ENCODE measurements around the gene NEFH. TPM values are rescaled to one million over a fixed set of nuclear protein-coding genes. Genes with fewer than 3 reads are reported as not detected.
A peak's percentile ranks its signal among the peaks of the same experiment; 100 is the strongest.
"Not testable (repeated sequence)": the region's sequence is repeated elsewhere in the genome, so short reads cannot be mapped to it uniquely, and the experiment has no call there.

Gene NEFH
- total RNA-seq, 2 donors from 2014 or later = 0.33 to 0.52 TPM

DNA sequence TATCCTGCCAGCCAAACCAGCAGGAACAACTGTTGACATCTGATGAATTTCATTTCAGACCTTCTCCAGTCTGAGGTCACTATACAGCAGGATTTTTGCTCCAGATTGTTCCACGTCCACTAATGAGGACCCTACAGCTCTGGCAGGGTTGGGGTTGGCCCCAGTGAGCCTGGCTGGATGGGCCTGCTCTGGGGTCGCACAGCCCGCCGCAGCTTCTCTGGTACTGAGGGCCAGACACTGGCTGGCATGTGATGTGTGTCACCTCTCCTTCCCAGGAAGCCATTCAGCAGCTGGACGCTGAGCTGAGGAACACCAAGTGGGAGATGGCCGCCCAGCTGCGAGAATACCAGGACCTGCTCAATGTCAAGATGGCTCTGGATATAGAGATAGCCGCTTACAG is 5.4 kb downstream of the NEFH start:
- peaks cover 14% of the 10 kb centered on the region for H3K4me1 ChIP-seq
- no peak overlapping the region for H3K27ac ChIP-seq
- H3K4me3 ChIP-seq = no peak overlapping the region
- H3K27me3 ChIP-seq = peaks cover 7 to 12% of the 10 kb centered on the region in 2 donors
- H3K36me3 ChIP-seq (replicated peaks in 1 of 2; ENCODE audit: insufficient read depth in 1 of 2, low read depth in 2 of 2) = no peaks in the 10 kb centered on the region
- 66 to 77% methylated on average over 2 to 8 of the region's 8 CpGs for WGBS, 2 donors
- intact Hi-C loops (cut with DNase I) = no loop called here
- no peak for DNase-seq
- H3K9me3 ChIP-seq = no peaks in the 10 kb centered on the region
- ATAC-seq = no peak
- TF ChIP-seq POLR2A (IDR thresholded peaks at IDR 0.05) (no peak), CTCF (IDR thresholded peaks at IDR 0.05) (no peak)

- TF ChIP-seq CTCF (IDR thresholded peaks at IDR 0.05) (no peak), POLR2A (IDR thresholded peaks at IDR 0.05) (no peak)
Observed at GRCh38 chr22:29487426-29487986, 7.5 kb downstream of the NEFH start.

DNA sequence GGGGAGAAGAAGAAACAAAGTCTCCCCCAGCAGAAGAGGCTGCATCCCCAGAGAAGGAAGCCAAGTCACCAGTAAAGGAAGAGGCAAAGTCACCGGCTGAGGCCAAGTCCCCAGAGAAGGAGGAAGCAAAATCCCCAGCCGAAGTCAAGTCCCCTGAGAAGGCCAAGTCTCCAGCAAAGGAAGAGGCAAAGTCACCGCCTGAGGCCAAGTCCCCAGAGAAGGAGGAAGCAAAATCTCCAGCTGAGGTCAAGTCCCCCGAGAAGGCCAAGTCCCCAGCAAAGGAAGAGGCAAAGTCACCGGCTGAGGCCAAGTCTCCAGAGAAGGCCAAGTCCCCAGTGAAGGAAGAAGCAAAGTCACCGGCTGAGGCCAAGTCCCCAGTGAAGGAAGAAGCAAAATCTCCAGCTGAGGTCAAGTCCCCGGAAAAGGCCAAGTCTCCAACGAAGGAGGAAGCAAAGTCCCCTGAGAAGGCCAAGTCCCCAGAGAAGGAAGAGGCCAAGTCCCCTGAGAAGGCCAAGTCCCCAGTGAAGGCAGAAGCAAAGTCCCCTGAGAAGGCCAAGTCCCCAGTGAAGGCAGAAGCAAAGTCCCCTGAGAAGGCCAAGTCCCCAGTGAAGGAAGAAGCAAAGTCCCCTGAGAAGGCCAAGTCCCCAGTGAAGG is 9.2 kb downstream of the NEFH start:
- not testable (repeated sequence) for H3K4me3 ChIP-seq

More at GRCh38 chr22:29487426-29487986, 7.5 kb downstream of the NEFH start:
- H3K4me3 ChIP-seq = no peak overlapping the region
- no peaks in the 10 kb centered on the region for H3K4me1 ChIP-seq
- DNase-seq (no peak), ATAC-seq (no peak)
- intact Hi-C loops (cut with DNase I) = no loop called here
- H3K9me3 ChIP-seq = no peaks in the 10 kb centered on the region
- no peaks in the 10 kb centered on the region for H3K36me3 ChIP-seq (replicated peaks in 1 of 2; ENCODE audit: insufficient read depth in 1 of 2, low read depth in 2 of 2)
- H3K27me3 ChIP-seq = no peaks in the 10 kb centered on the region
- H3K27ac ChIP-seq = no peak overlapping the region
- WGBS, 2 donors = 81 to 87% methylated on average over 6 of the region's 6 CpGs

DNA sequence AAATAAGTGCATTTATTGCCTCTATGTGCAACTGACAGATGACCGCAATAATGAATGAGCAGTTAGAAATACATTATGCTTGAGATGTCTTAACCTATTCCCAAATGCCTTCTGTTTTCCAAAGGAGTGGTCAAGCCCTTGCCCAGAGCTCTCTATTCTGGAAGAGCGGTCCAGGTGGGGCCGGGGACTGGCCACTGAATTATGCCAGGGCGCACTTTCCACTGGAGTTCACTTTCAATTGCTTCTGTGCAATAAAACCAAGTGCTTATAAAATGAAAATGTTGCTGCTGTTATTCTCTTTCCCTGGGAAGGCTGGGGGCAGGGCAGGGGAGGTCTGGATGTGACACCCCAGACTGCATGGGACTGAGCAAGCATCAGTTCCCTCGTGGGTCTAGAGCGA is 11.0 kb downstream of the NEFH start:
- Histone ChIP-seq H3K27ac (no peak overlapping the region), H3K4me1 (no peaks in the 10 kb centered on the region), H3K36me3 (replicated peaks in 1 of 2; ENCODE audit: insufficient read depth in 1 of 2, low read depth in 2 of 2) (no peaks in the 10 kb centered on the region), H3K4me3 (no peak overlapping the region), H3K27me3 (no peaks in the 10 kb centered on the region), H3K9me3 (no peaks in the 10 kb centered on the region)
- ATAC-seq (no peak), DNase-seq (no peak)
- TF ChIP-seq CTCF (IDR thresholded peaks at IDR 0.05) = no peak
- 81 to 84% methylated on average over 4 to 6 of the region's 6 CpGs for WGBS, 2 donors
- intact Hi-C loops (cut with DNase I) = no loop called here

More for the DNA sequence above, 9.2 kb downstream of the NEFH start:
- H3K27ac ChIP-seq; intact Hi-C loops (cut with DNase I); H3K4me1 ChIP-seq; ATAC-seq; H3K36me3 ChIP-seq (replicated peaks in 1 of 2; ENCODE audit: insufficient read depth in 1 of 2, low read depth in 2 of 2); H3K27me3 ChIP-seq; H3K9me3 ChIP-seq: not testable (repeated sequence)
- peak in 1 of 4 donors; percentile 9 for DNase-seq
- 61 to 90% methylated on average over 8 of the region's 8 CpGs for WGBS, 2 donors

DNA sequence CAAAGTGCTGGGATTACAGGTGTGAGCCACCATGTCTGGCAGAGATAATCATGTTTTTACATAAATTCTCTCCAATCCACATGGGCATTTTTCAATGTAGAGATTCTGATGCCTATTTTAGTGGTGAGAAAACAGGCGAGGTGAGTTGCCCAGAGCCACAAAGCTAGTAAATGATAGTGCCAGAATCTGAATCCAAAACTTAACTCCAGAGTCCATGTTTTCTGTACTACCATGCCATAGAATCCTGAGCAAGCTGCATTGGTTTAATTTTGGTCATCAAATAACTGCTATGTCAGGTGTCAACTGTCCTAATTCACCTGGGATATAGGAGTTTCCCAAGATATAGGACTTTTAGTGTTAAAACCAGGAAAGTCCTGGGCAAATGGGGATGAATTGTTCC is 13.6 kb downstream of the NEFH start:
- Histone ChIP-seq H3K36me3 (replicated peaks in 1 of 2; ENCODE audit: insufficient read depth in 1 of 2, low read depth in 2 of 2) (no peaks in the 10 kb centered on the region), H3K9me3 (no peaks in the 10 kb centered on the region), H3K4me1 (no peaks in the 10 kb centered on the region), H3K27ac (no peak overlapping the region), H3K27me3 (no peaks in the 10 kb centered on the region), H3K4me3 (no peak overlapping the region)
- DNase-seq (no peak), ATAC-seq (no peak)
- TF ChIP-seq CTCF (IDR thresholded peaks at IDR 0.05) (no peak), POLR2A (IDR thresholded peaks at IDR 0.05) (no peak)
- WGBS, 2 donors = 85 to 100% methylated on average over 1 of the region's 1 CpG
- intact Hi-C loops (cut with DNase I) = no loop called here

Data from body of pancreas (tissue), 4 donors.